Stimulated activated CD4-positive, alpha-beta T cell treated with anti-CD3 and anti-CD28 coated beads, TNF-alpha, amount 100 ng/mL, for 1 hour (primary cell): ENCODE results near the gene NNAT.

ENCODE experiments used
- DNase-seq, 3 donors: peaks; one replicate each; pipeline ENCODE4 v3.0.0-alpha.2; 2020; ENCODE audit warnings: low read depth in 3 of 3, low spot score in 1 of 3

The NNAT gene

DNA sequence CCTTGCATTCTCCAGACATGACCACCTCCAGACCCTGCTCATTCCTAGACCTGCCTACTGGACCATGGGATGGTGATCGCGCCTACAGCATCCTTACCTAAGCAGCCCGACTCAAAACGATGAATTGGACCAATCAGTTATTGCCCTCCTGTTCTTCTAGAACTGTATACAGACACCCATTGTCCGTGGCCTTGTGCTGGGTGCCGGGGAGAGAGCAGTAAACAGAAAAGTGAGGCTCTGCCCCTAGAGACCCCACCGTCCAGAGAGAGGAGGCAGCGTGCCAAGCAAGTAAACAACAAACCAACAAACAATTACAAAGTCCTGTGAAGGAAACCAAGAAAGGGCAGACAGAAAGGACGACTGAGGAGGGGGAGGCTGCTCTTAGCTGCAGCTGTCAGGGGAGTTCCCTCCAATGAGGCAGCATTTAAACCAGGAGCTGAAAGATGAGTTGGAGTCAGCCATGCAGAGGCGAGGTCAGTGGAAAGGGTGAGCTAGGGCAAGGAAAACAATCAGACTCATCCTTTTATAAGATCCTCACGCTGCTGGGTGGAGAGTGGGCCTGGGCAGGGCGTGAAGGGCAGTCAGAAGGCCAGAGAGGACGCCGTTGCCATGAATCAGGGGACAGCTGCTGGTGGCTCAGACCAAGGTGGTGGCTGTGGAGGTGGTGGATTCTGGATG, 44.2 kb downstream of the NNAT start:
- no peak for DNase-seq

DNA sequence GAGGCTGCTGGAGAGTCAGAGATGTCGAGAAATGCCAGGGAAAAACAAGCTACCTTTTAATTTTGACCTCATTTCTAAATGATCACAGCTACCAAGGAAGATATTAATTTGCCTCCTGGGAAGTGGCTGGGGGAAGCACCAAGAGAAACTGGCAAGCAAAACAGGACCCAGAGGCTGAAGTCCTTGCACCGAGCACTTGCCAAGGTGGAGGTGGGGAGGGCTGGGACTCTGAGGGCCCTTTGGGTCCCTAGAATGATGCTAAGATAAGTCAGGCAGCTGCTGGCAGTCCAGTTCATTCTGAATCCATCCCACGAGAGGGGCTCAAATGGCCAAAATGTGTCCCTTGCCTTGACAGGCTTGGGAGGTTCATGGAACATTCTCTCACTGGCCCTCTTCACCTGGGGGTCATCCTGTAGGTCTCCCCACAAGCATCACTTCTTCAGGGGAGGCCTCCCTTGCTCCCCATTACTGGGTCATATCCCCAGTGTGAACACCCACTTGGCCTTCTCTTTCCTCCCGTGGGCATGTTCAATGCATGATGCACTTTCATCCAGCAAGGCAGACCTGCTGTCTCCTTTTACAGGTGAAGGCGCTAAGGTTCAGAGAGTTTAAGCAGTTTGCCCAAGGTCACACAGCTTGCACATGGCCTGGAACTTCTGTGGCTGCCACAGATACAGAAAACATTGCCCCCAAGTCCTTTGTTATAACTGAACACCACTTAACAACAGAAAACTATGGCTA, 45.7 kb downstream of the NNAT start:
- no peak for DNase-seq

DNA sequence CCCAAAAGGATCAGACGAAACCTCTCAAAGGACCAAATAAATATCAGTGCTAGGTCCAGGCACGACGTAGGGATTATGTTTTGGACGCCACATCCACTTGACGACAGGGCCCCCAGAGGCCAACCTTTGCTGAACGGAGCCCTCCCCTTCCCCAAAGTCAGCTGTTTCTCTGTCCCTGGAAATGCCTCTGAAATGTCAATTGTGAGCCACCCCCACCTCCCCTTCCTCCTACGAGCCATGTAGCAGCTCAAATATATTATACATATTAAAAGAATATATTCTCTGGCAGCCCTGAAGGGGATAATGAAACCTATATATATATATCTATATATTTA, 46.2 kb downstream of the NNAT start:
- no peak for DNase-seq

DNA sequence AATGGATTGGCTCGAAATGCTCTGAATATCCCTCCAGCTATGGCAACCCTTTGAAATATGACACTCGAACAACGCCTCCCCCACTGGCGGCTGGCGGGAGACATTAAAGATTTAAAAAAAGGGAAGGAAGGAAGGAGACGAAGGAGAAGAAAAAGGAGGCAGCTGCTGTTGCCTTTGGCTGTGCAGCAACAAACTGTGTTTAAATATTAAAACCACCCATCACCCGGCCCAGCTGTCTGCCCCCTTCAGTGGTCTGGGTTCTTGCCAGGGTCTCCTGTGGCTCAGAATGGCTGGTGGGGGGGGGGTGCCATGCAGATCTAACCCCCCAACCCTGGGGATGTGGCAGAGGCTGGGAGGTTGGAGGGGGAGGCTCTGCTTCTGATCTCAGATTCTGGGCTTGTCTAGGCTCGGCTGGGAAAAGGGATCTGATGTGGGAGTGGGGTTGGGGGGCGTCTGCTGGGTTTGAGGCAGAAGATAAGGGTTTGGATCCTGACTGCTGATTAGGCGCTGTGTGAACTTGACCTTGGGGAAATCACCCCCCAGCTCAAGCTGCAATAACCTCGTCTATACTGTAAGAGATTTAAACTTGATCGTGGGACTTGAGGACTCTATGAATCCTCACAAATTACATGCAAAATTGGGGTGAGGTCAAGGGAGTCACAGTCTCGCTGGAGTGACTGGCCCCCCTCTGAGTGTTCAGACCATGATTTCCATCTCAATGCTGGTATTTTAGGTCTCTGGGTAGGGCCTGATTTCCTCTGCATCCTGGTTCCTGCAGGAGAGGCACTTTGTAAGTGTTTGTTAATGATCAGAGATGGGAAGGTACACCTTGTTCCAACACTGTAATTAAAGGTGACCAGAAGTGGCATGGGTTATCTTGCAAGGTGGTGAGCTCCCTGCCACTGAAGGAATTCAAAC, 46.9 kb downstream of the NNAT start:
- no peak for DNase-seq

DNA sequence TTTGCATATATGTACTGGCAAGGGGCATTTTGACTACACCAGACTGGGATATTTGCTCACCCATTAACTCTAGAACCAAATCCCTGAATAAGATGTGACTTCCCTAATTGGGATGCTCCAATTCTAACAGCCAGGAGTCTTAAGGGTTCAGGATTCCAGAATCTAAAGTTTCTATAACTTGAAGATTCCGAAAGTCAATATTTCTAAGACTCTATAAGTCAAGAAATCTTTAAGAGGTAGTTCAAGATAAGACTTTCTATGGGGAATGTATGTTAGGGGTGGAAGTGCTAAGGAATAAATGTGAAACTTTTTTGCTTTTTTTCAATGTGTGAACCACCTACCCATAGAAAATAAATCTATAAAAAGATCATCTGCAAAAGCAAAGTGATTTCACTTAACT, 49.4 kb downstream of the NNAT start:
- no peak for DNase-seq

DNA sequence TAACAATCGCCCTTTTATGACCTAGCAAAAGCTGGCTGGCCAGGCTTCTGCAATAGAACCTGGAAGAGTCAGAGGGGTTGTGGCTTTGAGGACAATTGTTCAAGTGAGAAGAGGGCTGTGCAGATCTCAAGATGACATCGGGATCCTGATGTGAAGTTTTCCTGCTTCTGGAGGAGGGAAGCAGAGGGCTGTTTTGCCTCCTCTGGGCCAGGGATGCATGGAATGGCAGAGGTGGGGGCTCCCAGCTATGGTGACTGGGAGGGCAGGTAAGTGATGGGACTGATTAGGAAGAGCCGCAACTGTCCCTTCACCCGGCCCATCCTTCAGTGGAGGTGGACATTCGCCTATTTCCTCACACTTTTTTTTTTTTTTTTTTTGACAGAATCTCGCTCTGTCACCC, 50.0 kb downstream of the NNAT start:
- no peak for DNase-seq
